K562 (cell line): ENCODE measurements around the gene SART3. TPM values are rescaled to one million over a fixed set of nuclear protein-coding genes. Genes with fewer than 3 reads are reported as not detected.

ENCODE experiments used
- BRD4 ChIP-seq: fragments of 200-600 bp; sonication (generic); IDR thresholded peaks from 2 replicates; pipeline ENCODE4 v1.6.1; 2017; ENCODE audit warnings: inconsistent platforms
- CREBBP ChIP-seq: IDR thresholded peaks from one replicate; pipeline ENCODE4 v1.6.1; 2012; ENCODE audit warnings: low read depth, mild to moderate bottlenecking, control low read depth, inconsistent platforms, low read length
- CREM ChIP-seq: IDR thresholded peaks from 2 replicates; pipeline ENCODE4 v1.6.1; 2014; ENCODE audit warnings: antibody characterized with exemption, low read depth
- ETV5 ChIP-seq: sonication (generic); formaldehyde crosslinking; IDR thresholded peaks from 2 replicates; pipeline ENCODE4 v1.4.0; 2020; ENCODE audit warnings: low read depth, mild to moderate bottlenecking, missing genetic modification reagents
- FOXA1 ChIP-seq: fragments of 450-650 bp; IDR thresholded peaks from 2 replicates; pipeline ENCODE4 v1.6.1; 2016; ENCODE audit warnings: mild to moderate bottlenecking, borderline replicate concordance
- MITF ChIP-seq: IDR thresholded peaks from 2 replicates; pipeline ENCODE4 v1.6.1; 2014; ENCODE audit warnings: antibody characterized with exemption
- MTF1 ChIP-seq: fragments of 250-450 bp; sonication (Bioruptor Pico); IDR thresholded peaks from 2 replicates; pipeline ENCODE4 v1.9.0; 2021; ENCODE audit warnings: moderate library complexity, mild to moderate bottlenecking, inconsistent platforms, borderline replicate concordance
- SNIP1 ChIP-seq: fragments of 450-650 bp; IDR thresholded peaks from 2 replicates; pipeline ENCODE4 v1.7.1; 2017; ENCODE audit warnings: low read depth, mild to moderate bottlenecking
- SRSF1 ChIP-seq: fragments of 200-400 bp; formaldehyde crosslinking; IDR thresholded peaks from 2 replicates; pipeline ENCODE4 v1.6.1; 2017; ENCODE audit warnings: mild to moderate bottlenecking, low read depth, low read length, moderate library complexity
- TAF15 ChIP-seq: fragments of 200-400 bp; formaldehyde crosslinking; IDR thresholded peaks from 2 replicates; pipeline ENCODE4 v1.6.1; 2017; ENCODE audit warnings: mild to moderate bottlenecking, low read depth, low read length, moderate library complexity
- ZNF407 ChIP-seq: fragments of 450-650 bp; IDR thresholded peaks from 2 replicates; pipeline ENCODE4 v1.6.1; 2016; ENCODE audit warnings: low read depth
- polyA plus RNA-seq, 8 experiments: library from polyadenylated mRNA; depleted of rRNA in 4 of 8; stranded (reverse) in 5 of 8; unstranded in 3 of 8; fragments of >200 nt; fragmentation: Nextera tagmentation in 2 of 8; fragmentation: Illumina TruSeq in 1 of 8; extraction: Ambion mirVana in 2 of 8; extraction: Trizol in 1 of 8; gene quantifications; 2 replicates each; pipeline versions ENCODE4 v1.2.1 to v1.2.3, GENCODE V29; 2011 to 2014; ENCODE audit warnings: inconsistent platforms in 1 of 8, missing spikeins in 1 of 8
- total RNA-seq, 7 experiments: library from RNA; depleted of rRNA in 6 of 7; stranded (reverse); fragments of >200 nt in 6 of 7; fragmentation: Illumina TruSeq in 2 of 7; extraction: Trizol in 2 of 7; gene quantifications; 2 replicates each; pipeline versions ENCODE4 v1.2.1 to v1.2.3, GENCODE V29; 2011 to 2021; ENCODE audit warnings: low replicate concordance in 1 of 7
- TF ChIP-seq, protein P1 (sequence below): sonication (generic); formaldehyde crosslinking; IDR thresholded peaks from 2 replicates; pipeline ENCODE4 v1.5.0; 2020; ENCODE audit warnings: missing genetic modification reagents
- TF ChIP-seq, protein P2 (sequence below), 2 experiments: fragments of 450-650 bp in 1 of 2; IDR thresholded peaks; 2 replicates each; pipeline ENCODE4 v1.6.1; 2011 to 2017; ENCODE audit warnings: low read depth in 2 of 2, antibody characterized with exemption in 1 of 2, borderline replicate concordance in 1 of 2, low read length in 1 of 2, mild to moderate bottlenecking in 1 of 2, mixed read lengths in 1 of 2; ENCODE audit not compliant: control insufficient read depth in 1 of 2

Gene SART3
- total and polyA plus RNA-seq, 9 of the 15 experiments (the other 6 are each of a cell fraction or from before 2014, with no cell fraction given), result 8.9 to 167 (median 56.7) TPM

DNA sequence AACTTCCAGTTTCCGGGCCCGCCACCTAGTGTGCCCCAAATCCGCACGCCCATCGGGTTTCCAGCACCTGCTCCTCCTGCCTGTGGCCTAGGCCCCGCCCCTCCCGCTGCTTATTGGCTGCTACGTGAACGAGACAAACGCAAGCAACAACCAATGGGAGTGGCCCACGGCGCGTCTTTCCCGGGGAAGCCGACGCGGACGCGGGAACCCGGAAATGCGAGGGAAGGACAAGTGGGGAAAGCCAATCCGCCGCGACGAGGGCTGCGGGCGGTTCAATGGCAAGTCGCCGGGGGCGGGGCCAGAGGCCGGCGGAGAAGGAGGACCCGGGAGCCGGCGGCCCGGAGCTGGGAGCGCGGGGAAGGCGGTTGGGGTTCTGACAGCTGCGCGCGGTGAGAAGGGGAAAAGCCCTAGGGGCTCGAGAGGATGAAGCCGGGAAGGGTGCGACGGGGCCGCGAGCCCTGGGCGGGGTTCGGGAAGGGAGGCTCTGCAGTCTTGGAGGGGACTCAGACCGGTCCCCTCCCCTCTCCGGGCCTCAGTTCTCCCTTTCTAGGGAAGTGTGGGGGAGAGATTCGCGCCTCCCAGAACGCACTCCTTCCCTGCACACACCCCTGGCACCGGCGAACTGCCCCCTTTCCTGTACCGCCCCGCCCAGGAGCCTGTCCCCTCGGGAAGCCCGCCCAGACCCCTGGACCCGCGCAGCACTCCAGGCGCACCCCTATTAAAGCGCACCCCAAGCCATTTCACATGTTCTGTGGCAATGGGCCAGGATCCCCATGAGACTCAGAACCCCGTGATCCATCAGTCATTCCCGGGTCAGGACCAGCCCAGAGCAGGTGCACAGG, 45.8 kb downstream of the SART3 start, which contains the start of gene FICD (continued):
- TF ChIP-seq MITF, result no peak
- TF ChIP-seq, protein P1, sequence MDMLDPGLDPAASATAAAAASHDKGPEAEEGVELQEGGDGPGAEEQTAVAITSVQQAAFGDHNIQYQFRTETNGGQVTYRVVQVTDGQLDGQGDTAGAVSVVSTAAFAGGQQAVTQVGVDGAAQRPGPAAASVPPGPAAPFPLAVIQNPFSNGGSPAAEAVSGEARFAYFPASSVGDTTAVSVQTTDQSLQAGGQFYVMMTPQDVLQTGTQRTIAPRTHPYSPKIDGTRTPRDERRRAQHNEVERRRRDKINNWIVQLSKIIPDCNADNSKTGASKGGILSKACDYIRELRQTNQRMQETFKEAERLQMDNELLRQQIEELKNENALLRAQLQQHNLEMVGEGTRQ (CRISPR knock-in tag), result no peak
- no peak for TF ChIP-seq CREBBP
- no peak for TF ChIP-seq ETV5
- peak; percentile 94 for TF ChIP-seq CREM
- no peak for TF ChIP-seq MTF1 (CRISPR knock-in tag)
- no peak for TF ChIP-seq SRSF1
- TF ChIP-seq BRD4, result no peak
- TF ChIP-seq, protein P2, sequence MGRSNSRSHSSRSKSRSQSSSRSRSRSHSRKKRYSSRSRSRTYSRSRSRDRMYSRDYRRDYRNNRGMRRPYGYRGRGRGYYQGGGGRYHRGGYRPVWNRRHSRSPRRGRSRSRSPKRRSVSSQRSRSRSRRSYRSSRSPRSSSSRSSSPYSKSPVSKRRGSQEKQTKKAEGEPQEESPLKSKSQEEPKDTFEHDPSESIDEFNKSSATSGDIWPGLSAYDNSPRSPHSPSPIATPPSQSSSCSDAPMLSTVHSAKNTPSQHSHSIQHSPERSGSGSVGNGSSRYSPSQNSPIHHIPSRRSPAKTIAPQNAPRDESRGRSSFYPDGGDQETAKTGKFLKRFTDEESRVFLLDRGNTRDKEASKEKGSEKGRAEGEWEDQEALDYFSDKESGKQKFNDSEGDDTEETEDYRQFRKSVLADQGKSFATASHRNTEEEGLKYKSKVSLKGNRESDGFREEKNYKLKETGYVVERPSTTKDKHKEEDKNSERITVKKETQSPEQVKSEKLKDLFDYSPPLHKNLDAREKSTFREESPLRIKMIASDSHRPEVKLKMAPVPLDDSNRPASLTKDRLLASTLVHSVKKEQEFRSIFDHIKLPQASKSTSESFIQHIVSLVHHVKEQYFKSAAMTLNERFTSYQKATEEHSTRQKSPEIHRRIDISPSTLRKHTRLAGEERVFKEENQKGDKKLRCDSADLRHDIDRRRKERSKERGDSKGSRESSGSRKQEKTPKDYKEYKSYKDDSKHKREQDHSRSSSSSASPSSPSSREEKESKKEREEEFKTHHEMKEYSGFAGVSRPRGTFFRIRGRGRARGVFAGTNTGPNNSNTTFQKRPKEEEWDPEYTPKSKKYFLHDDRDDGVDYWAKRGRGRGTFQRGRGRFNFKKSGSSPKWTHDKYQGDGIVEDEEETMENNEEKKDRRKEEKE (IDR thresholded peaks at IDR 0.05; ENCODE audit: borderline replicate concordance in 1 of 2, control insufficient read depth in 1 of 2, low read depth in 2 of 2, low read length in 1 of 2), result no peak
- TF ChIP-seq TAF15, result no peak
- no peak for TF ChIP-seq SNIP1
- no peak for TF ChIP-seq ZNF407
- TF ChIP-seq FOXA1, result no peak
